ENCODE data around the gene F10. TPM values are rescaled to one million over a fixed set of nuclear protein-coding genes. Genes with fewer than 3 reads are reported as not detected.

F10 gene
- polyA plus RNA-seq, 1 of the 3 experiments (the other 2 are of a cell fraction), result 12.5 TPM

GRCh38 chr13:113124211-113124970, 1.8 kb downstream of the F10 start:
- Histone ChIP-seq H3K4me3 (ENCODE audit: low read depth in 2 of 2, low read length in 1 of 2) (no peak overlapping the region), H2AFZ (ENCODE audit: low read depth) (no peak overlapping the region), H3K9me2 (no peaks in the 10 kb centered on the region), H3K9ac (no peak overlapping the region), H3K4me1 (ENCODE audit: control insufficient read depth in 1 of 2, insufficient read depth in 2 of 2, low read depth in 1 of 2, low read length in 1 of 2) (peaks cover 0 to 24% of the 10 kb centered on the region in 2 experiments; a peak in 1 of 4 replicates), H3F3A (replicated peaks; ENCODE audit: insufficient read depth) (no peaks in the 10 kb centered on the region), H3K36me3 (replicated peaks in 1 of 2; ENCODE audit: control insufficient read depth in 1 of 2, insufficient read depth in 2 of 2, low read length in 1 of 2) (no peaks in the 10 kb centered on the region), H3K79me2 (ENCODE audit: insufficient read depth) (no peaks in the 10 kb centered on the region), H3K4me2 (no peak overlapping the region), H4K20me1 (ENCODE audit: insufficient read depth) (no peaks in the 10 kb centered on the region), H3K9me3 (no peaks in the 10 kb centered on the region), H3K27ac (ENCODE audit: low read depth in 2 of 2, low read length in 1 of 2) (no peak overlapping the region; a peak in 1 of 4 replicates), H3K27me3 (ENCODE audit: insufficient read depth) (no peaks in the 10 kb centered on the region)
- POLR2A ChIA-PET, result no interaction called here
- TF ChIP-seq POLR2AphosphoS5 (IDR thresholded peaks at IDR 0.05; ENCODE audit: low read depth, low read length) (no peak), CHD2 (IDR thresholded peaks at IDR 0.05; ENCODE audit: low read length, partially characterized antibody) (no peak), USF1 (IDR thresholded peaks at IDR 0.05; ENCODE audit: borderline replicate concordance, low read depth) (no peak), EZH2phosphoT487 (IDR thresholded peaks at IDR 0.05; ENCODE audit: borderline replicate concordance, low read depth) (no peak), GABPA (IDR thresholded peaks at IDR 0.05; ENCODE audit: low read depth) (no peak), NRF1 (IDR thresholded peaks at IDR 0.05; ENCODE audit: low read depth, low read length) (no peak), TAF1 (IDR thresholded peaks at IDR 0.05; ENCODE audit: borderline replicate concordance, low read depth, low read length) (no peak), NFIC (IDR thresholded peaks at IDR 0.05; ENCODE audit: borderline replicate concordance) (no peak), CTCF (IDR thresholded peaks at IDR 0.05) (no peak), RAD21 (IDR thresholded peaks at IDR 0.05; ENCODE audit: low read length) (no peak), YY1 (IDR thresholded peaks at IDR 0.05; ENCODE audit: low read depth) (no peak), TEAD4 (IDR thresholded peaks at IDR 0.05; ENCODE audit: borderline replicate concordance, insufficient read depth) (no peak)
- TF ChIP-seq, protein P1, sequence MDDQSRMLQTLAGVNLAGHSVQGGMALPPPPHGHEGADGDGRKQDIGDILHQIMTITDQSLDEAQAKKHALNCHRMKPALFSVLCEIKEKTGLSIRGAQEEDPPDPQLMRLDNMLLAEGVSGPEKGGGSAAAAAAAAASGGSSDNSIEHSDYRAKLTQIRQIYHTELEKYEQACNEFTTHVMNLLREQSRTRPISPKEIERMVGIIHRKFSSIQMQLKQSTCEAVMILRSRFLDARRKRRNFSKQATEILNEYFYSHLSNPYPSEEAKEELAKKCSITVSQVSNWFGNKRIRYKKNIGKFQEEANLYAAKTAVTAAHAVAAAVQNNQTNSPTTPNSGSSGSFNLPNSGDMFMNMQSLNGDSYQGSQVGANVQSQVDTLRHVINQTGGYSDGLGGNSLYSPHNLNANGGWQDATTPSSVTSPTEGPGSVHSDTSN (IDR thresholded peaks at IDR 0.05), result no peak
- TF ChIP-seq, protein P2, sequence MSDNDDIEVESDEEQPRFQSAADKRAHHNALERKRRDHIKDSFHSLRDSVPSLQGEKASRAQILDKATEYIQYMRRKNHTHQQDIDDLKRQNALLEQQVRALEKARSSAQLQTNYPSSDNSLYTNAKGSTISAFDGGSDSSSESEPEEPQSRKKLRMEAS (IDR thresholded peaks at IDR 0.05; ENCODE audit: low read depth), result no peak
- TF ChIP-seq, protein P3, sequence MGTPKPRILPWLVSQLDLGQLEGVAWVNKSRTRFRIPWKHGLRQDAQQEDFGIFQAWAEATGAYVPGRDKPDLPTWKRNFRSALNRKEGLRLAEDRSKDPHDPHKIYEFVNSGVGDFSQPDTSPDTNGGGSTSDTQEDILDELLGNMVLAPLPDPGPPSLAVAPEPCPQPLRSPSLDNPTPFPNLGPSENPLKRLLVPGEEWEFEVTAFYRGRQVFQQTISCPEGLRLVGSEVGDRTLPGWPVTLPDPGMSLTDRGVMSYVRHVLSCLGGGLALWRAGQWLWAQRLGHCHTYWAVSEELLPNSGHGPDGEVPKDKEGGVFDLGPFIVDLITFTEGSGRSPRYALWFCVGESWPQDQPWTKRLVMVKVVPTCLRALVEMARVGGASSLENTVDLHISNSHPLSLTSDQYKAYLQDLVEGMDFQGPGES (IDR thresholded peaks at IDR 0.05; ENCODE audit: low read depth, low read length), result no peak
- WGBS (ENCODE audit: low lambda C conversion rate), result 83% methylated on average over 11 of the region's 19 CpGs
- CTCF ChIA-PET, result interaction anchor here (1.1 to 1.6 kb wide), 4 partner anchors 10 to 192 kb away, joined by 3 to 4 read pairs (median 4); partner anchors contain the start of gene CUL4A
- no peak for DNase-seq
